HG02852 (cell line): ENCODE results near the gene NRG3.

ENCODE experiments used
- ATAC-seq: cut with Tn5 transposase; IDR thresholded peaks from one replicate; pipeline ENCODE4 v1.9.1; 2021; ENCODE audit warnings: mild to moderate bottlenecking, moderate library complexity; ENCODE audit not compliant: unreplicated experiment

NRG3 gene

DNA sequence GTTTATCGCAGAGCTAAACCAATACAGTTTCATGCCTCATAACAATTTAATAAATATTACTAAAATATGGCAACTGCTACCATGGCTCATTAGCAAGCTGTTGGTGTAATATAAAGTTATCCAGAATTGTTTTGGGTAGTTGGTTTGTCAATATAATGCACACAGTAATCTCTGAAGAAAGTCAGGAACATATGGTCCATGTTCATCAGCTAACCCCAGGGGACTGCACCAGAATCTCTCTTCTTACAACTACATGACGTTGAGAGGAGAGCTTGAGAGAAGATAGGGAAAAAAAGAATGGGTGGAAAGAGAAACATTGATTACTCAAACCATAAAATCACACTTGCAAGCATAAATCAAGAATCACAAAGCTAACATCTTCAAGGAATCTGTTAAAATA, 333.7 kb downstream of the NRG3 start:
- no peak for ATAC-seq

GRCh38 chr10:82210331-82210730, 335.3 kb downstream of the NRG3 start:
- no peak for ATAC-seq

GRCh38 chr10:82211346-82211745, 336.4 kb downstream of the NRG3 start:
- no peak for ATAC-seq

GRCh38 chr10:82212753-82213152, 337.8 kb downstream of the NRG3 start:
- ATAC-seq = no peak

- ATAC-seq = no peak
Observed at GRCh38 chr10:82213784-82214183, 338.8 kb downstream of the NRG3 start.

DNA sequence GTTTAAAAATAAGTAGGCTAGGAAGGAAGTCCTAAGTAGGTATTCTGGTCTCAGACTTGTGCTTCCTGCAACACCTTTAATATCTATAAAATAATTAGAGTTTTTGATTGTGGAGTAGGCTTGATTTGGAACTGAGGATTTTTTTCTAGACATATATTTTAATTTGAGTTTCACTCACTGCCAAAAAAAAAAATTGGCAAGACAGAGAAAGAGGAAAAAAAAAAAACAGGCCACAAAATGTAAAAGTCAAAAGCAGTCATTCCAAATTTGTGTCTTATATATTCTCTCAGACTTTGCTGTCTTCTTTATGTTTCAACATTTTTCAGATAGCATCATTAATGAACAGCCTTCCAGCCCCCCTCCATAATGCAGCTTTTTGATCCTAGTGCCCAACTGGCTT, 346.1 kb downstream of the NRG3 start:
- no peak for ATAC-seq

DNA sequence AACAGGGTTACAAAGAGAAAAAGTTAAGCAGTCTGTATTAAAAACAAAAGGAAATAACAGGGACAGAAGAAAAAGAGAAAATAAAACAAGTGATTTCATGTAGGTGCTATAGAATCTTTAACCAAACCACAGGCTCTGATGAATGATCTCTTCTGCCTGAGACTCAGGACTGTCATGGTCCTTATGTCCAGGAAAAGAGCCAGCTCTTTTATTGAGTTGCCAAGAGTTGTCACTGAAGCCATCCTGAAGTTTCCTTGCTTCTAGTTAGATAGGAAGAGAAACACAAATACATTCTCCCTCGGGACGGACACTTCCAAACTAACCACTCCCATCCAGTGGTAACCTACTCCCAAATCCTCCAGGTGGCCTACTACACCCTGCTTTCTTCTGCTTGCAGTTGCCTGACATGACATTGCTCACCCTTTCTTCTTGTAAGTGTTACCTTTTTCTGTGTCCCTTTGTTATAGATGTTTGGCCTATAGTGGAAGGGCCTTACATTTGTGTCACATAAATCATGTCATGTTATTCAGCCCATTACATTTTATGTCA, 346.7 kb downstream of the NRG3 start:
- no peak for ATAC-seq

- no peak for ATAC-seq
Observed at GRCh38 chr10:82228701-82229100, 353.7 kb downstream of the NRG3 start.

GRCh38 chr10:82234173-82234572, 359.2 kb downstream of the NRG3 start:
- no peak for ATAC-seq

DNA sequence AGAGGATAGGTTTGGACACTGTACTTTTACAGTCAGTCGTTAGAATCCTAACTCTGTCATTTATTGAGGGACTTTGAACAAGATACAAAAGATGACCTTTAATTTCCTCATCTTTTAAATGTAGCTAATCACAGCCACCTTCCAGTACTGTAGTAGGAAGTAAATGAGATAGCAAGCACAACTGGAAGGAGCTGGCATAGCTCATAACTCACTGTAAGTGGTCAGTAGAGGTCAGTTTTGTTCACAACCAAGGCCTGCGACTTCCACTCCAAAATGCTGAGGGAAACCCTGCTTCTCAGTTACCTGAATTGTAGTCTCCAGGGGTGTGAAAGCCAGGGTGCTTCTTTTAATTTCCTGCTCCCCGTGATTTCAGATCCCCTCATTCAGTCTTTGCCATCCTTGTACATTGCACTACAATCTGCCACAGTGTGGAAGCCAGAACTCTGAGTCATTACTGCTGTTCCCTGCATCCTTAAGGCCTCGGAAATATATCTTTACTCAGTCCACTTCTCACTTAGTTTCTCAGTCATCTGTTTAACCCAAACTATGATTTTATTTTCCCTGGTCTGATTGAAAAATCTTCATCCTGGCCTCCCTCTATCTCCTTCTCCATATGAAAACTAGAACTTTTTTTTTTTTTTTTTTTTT, 361.2 kb downstream of the NRG3 start:
- no peak for ATAC-seq

- no peak for ATAC-seq
Observed at GRCh38 chr10:82238291-82238690, 363.3 kb downstream of the NRG3 start.

DNA sequence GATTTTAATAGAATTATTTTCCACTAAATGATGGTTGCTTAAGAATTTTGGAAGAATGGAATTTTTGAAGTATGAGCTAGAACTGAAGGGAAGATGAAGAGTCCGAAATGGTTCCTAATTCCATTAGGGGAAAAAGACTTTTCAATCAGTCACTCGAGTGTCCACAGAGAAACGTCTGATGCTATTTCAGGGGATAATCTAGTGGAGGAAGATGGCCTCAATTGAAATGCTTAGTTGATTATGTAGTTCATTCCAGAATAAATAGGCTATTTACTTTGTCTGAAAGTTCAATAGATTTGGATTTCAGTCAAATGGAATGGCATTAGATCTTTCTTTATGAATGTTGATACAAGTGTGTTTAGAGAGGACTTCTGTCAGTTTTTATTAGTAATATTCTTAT, 365.4 kb downstream of the NRG3 start:
- no peak for ATAC-seq

DNA sequence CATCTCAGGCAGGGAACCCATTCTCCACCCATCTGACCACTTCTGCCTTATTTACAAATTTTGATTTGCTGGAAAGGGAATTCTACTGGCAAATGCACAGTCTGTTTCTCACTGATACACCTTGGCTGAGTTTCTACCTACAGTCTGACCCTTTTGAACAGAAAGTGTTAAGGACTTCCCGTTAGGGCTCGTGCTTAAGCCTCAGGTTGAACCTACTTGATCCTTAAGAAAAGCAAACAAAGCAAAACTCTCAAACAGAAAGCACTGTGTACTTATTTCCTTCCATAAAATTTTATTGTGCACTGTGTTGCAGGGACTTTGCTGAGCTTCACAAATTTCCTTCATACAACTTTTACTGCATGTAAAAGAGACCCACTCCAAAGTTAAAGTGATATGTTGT, 367.8 kb downstream of the NRG3 start:
- no peak for ATAC-seq

- no peak for ATAC-seq
Observed at GRCh38 chr10:82245157-82245556, 370.2 kb downstream of the NRG3 start.

DNA sequence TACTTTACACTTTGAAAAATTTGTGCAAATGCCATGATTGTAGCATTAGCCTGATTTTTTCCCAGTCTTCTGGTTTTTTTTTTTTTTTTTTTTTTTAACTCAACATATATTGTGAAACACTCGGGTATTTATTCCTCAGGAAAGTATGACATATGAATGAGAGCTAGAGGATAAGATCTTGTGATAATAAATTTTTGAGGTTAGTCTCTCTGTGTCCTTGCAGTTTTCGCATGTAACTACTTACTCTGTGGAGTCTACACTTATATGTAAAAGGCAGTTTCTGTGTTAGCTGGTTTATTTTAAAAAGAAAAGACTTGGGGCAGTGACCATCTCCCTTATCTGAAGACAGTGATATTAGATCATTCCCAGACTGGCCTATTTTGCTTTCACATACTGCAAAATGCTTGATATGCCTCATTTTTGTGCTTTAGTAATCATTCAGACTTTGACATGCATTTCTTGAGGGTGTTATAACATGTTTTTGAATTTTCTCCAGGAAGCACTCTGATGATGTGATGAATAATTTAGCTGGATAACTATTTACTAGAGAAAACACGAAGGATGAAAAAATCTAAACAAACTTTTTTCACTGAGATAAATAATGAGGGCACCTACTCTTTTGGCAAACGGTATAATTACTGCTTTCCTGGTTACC, 371.0 kb downstream of the NRG3 start:
- ATAC-seq = no peak

- ATAC-seq = no peak
Observed at GRCh38 chr10:82249141-82249540, 374.1 kb downstream of the NRG3 start.

DNA sequence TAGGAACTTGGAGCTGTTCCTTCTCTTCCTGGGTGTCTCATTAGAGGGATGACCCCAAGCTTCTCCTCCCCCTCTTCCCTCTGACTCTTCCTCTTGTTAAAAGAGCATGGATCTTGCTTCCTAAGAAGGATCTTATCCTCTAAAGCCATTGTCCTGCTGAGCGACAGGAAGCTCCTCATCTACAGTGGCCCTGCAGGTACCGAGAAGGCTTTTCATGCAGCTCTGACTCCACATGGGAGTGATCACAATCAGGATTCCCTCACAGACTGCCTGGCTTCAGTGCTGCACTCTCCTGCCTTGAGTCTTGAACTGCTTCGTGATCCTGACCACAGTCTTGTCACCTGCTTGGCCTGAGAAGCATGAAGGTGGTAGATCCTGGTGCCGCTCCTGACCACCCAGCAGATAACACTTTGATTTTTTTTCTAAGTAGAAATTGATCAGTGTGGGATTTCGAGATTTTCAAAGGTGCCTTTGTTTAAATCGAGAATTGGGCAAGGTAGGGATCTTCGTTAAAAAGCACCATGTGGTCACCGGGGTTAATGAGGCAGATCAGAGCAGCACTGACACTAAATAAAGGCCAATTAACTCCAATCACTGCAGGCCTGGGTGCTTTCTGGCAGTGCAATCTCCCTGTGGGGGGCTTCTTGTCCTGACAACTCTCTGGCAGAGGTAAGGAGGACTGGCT, 376.4 kb downstream of the NRG3 start:
- no peak for ATAC-seq

GRCh38 chr10:82252081-82252480, 377.1 kb downstream of the NRG3 start:
- no peak for ATAC-seq

GRCh38 chr10:82254237-82254636, 379.2 kb downstream of the NRG3 start:
- ATAC-seq = no peak

DNA sequence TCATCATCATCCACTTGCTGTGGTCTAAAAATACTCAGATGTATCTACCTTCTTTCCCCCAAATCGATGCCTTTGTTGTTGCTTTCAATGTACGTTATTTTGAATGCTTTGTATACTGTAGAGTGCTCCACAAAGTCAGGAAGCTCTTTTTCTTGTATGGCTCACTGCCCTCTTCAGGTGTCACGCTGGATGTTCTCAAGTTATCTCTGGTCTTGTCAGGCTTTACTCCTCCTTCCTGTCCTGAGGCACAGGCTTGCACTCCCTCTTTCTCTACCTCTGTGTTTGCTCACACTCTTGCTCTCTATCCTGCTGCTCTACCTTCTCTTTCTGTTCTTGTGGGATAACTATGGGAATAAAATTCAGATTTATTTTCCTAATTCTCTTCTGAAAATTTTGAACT, 381.3 kb downstream of the NRG3 start:
- no peak for ATAC-seq

GRCh38 chr10:82266438-82266837, 391.4 kb downstream of the NRG3 start:
- ATAC-seq = no peak

DNA sequence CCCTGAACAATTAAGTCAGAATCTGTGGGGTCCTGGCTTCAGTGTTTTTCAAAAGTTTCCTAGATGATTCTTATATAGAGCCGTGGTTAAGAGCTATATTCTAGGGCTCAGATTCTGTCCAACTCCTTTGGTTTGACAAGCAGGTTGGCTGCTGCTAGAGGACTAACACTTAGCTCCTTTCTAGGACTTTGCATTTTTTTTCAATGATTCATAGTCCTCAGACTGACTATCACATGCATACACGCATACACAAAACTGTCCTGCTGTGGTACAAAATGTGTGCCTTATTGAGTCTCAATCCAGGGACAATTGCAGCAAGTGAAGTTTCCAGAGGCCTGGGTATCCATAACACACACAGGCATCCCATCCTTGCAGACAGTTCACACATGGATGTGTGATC, 392.0 kb downstream of the NRG3 start:
- ATAC-seq = peak; percentile 5
